Measurements from ENCODE around the gene HOXA3.

Gene HOXA3

GRCh38 chr7:27167916-27168264, 15.5 kb upstream of the HOXA3 start:
- Histone ChIP-seq H3K27me3 (ENCODE audit: insufficient read depth, low read length) (peaks cover 100% of the 10 kb centered on the region), H3K9me3 (ENCODE audit: insufficient read depth, low read depth, low read length) (0 out of 2 replicates have a peak, but pooled peaks cover 8% of the 10 kb centered on the region), H3K4me1 (ENCODE audit: insufficient read depth, low read length) (no peaks in the 10 kb centered on the region), H3K27ac (ENCODE audit: low read depth, low read length) (no peak overlapping the region), H3K4me3 (ENCODE audit: low read length) (no peak overlapping the region), H3K36me3 (ENCODE audit: insufficient read depth, low read length) (no peaks in the 10 kb centered on the region), H3K9ac (ENCODE audit: low read depth, low read length) (no peak overlapping the region)
- WGBS, result 20% methylated on average over 4 of the region's 4 CpGs

GRCh38 chr7:27166531-27167505, 14.4 kb upstream of the HOXA3 start:
- Histone ChIP-seq H3K36me3 (ENCODE audit: insufficient read depth, low read length) (no peaks in the 10 kb centered on the region), H3K4me1 (ENCODE audit: insufficient read depth, low read length) (no peaks in the 10 kb centered on the region), H3K4me3 (ENCODE audit: low read length) (no peak overlapping the region), H3K9me3 (ENCODE audit: insufficient read depth, low read depth, low read length) (0 out of 2 replicates have a peak, but pooled peaks cover 8% of the 10 kb centered on the region), H3K27me3 (ENCODE audit: insufficient read depth, low read length) (peaks cover 100% of the 10 kb centered on the region), H3K9ac (ENCODE audit: low read depth, low read length) (no peak overlapping the region), H3K27ac (ENCODE audit: low read depth, low read length) (no peak overlapping the region)
- 5% methylated on average over 50 of the region's 50 CpGs for WGBS

GRCh38 chr7:27165996-27166530, 13.7 kb upstream of the HOXA3 start:
- peaks cover 100% of the 10 kb centered on the region for H3K27me3 ChIP-seq (ENCODE audit: insufficient read depth, low read length)
- no peak overlapping the region for H3K4me3 ChIP-seq (ENCODE audit: low read length)
- 8% methylated on average over 46 of the region's 46 CpGs for WGBS
- no peak overlapping the region for H3K27ac ChIP-seq (ENCODE audit: low read depth, low read length)
- H3K36me3 ChIP-seq (ENCODE audit: insufficient read depth, low read length), result no peaks in the 10 kb centered on the region
- 0 out of 2 replicates have a peak, but pooled peaks cover 5% of the 10 kb centered on the region for H3K9me3 ChIP-seq (ENCODE audit: insufficient read depth, low read depth, low read length)
- no peak overlapping the region for H3K9ac ChIP-seq (ENCODE audit: low read depth, low read length)
- no peaks in the 10 kb centered on the region for H3K4me1 ChIP-seq (ENCODE audit: insufficient read depth, low read length)

GRCh38 chr7:27165089-27165995, 13.0 kb upstream of the HOXA3 start, which contains the start of gene HOXA9:
TSS of gene HOXA9 (minus strand) at chr7:27165537. CDS start at chr7:27165457, 80 bp downstream.
- H3K4me1 ChIP-seq (ENCODE audit: insufficient read depth, low read length), result no peaks in the 10 kb centered on the region
- H3K36me3 ChIP-seq (ENCODE audit: insufficient read depth, low read length), result no peaks in the 10 kb centered on the region
- H3K9me3 ChIP-seq (ENCODE audit: insufficient read depth, low read depth, low read length), result 0 out of 2 replicates have a peak, but pooled peaks cover 4% of the 10 kb centered on the region
- H3K27me3 ChIP-seq (ENCODE audit: insufficient read depth, low read length), result peaks cover 100% of the 10 kb centered on the region
- no peak within 1 kb of the TSS for H3K9ac ChIP-seq (ENCODE audit: low read depth, low read length)
- WGBS, result 10% methylated on average over 80 of the region's 82 CpGs
- no peak within 1 kb of the TSS for H3K27ac ChIP-seq (ENCODE audit: low read depth, low read length)
- no peak within 1 kb of the TSS for H3K4me3 ChIP-seq (ENCODE audit: low read length)

- Histone ChIP-seq H3K9ac (ENCODE audit: low read depth, low read length) (no peak overlapping the region), H3K4me1 (ENCODE audit: insufficient read depth, low read length) (no peaks in the 10 kb centered on the region), H3K9me3 (ENCODE audit: insufficient read depth, low read depth, low read length) (0 out of 2 replicates have a peak, but pooled peaks cover 4% of the 10 kb centered on the region), H3K36me3 (ENCODE audit: insufficient read depth, low read length) (no peaks in the 10 kb centered on the region), H3K27me3 (ENCODE audit: insufficient read depth, low read length) (peaks cover 100% of the 10 kb centered on the region), H3K27ac (ENCODE audit: low read depth, low read length) (no peak overlapping the region), H3K4me3 (ENCODE audit: low read length) (no peak overlapping the region)
- 3% methylated on average over 47 of the region's 47 CpGs for WGBS
Measured at GRCh38 chr7:27164367-27165088, 12.1 kb upstream of the HOXA3 start.

GRCh38 chr7:27164045-27164366, 11.6 kb upstream of the HOXA3 start:
- H3K9ac ChIP-seq (ENCODE audit: low read depth, low read length), result no peak overlapping the region
- no peak overlapping the region for H3K4me3 ChIP-seq (ENCODE audit: low read length)
- no peaks in the 10 kb centered on the region for H3K36me3 ChIP-seq (ENCODE audit: insufficient read depth, low read length)
- no peak overlapping the region for H3K27ac ChIP-seq (ENCODE audit: low read depth, low read length)
- H3K4me1 ChIP-seq (ENCODE audit: insufficient read depth, low read length), result no peaks in the 10 kb centered on the region
- H3K9me3 ChIP-seq (ENCODE audit: insufficient read depth, low read depth, low read length), result 0 out of 2 replicates have a peak, but pooled peaks cover 4% of the 10 kb centered on the region
- 4% methylated on average over 12 of the region's 12 CpGs for WGBS
- H3K27me3 ChIP-seq (ENCODE audit: insufficient read depth, low read length), result peaks cover 100% of the 10 kb centered on the region

GRCh38 chr7:27163288-27164044, 11.1 kb upstream of the HOXA3 start:
- no peak overlapping the region for H3K4me3 ChIP-seq (ENCODE audit: low read length)
- peaks cover 100% of the 10 kb centered on the region for H3K27me3 ChIP-seq (ENCODE audit: insufficient read depth, low read length)
- 0 out of 2 replicates have a peak, but pooled peaks cover 4% of the 10 kb centered on the region for H3K9me3 ChIP-seq (ENCODE audit: insufficient read depth, low read depth, low read length)

GRCh38 chr7:27162561-27163287, 10.3 kb upstream of the HOXA3 start:
- no peak overlapping the region for H3K27ac ChIP-seq (ENCODE audit: low read depth, low read length)
- H3K9ac ChIP-seq (ENCODE audit: low read depth, low read length), result no peak overlapping the region

More at GRCh38 chr7:27163288-27164044, 11.1 kb upstream of the HOXA3 start:
- Histone ChIP-seq H3K9ac (ENCODE audit: low read depth, low read length) (no peak overlapping the region), H3K4me1 (ENCODE audit: insufficient read depth, low read length) (no peaks in the 10 kb centered on the region), H3K27ac (ENCODE audit: low read depth, low read length) (no peak overlapping the region), H3K36me3 (ENCODE audit: insufficient read depth, low read length) (no peaks in the 10 kb centered on the region)
- WGBS, result 16% methylated on average over 24 of the region's 24 CpGs

GRCh38 chr7:27161721-27162560, 9.6 kb upstream of the HOXA3 start:
- Histone ChIP-seq H3K27ac (ENCODE audit: low read depth, low read length) (no peak overlapping the region), H3K4me1 (ENCODE audit: insufficient read depth, low read length) (no peaks in the 10 kb centered on the region), H3K9ac (ENCODE audit: low read depth, low read length) (no peak overlapping the region), H3K36me3 (ENCODE audit: insufficient read depth, low read length) (no peaks in the 10 kb centered on the region), H3K9me3 (ENCODE audit: insufficient read depth, low read depth, low read length) (peaks cover 7% of the 10 kb centered on the region; the same call in 1 of the 2 replicates), H3K27me3 (ENCODE audit: insufficient read depth, low read length) (peaks cover 100% of the 10 kb centered on the region), H3K4me3 (ENCODE audit: low read length) (no peak overlapping the region)
- 17% methylated on average over 28 of the region's 30 CpGs for WGBS

More at GRCh38 chr7:27162561-27163287, 10.3 kb upstream of the HOXA3 start:
- H3K27me3 ChIP-seq (ENCODE audit: insufficient read depth, low read length), result peaks cover 100% of the 10 kb centered on the region
- H3K4me3 ChIP-seq (ENCODE audit: low read length), result no peak overlapping the region
- H3K9me3 ChIP-seq (ENCODE audit: insufficient read depth, low read depth, low read length), result 0 out of 2 replicates have a peak, but pooled peaks cover 4% of the 10 kb centered on the region
- H3K36me3 ChIP-seq (ENCODE audit: insufficient read depth, low read length), result no peaks in the 10 kb centered on the region
- 70% methylated on average over 6 of the region's 7 CpGs for WGBS
- no peaks in the 10 kb centered on the region for H3K4me1 ChIP-seq (ENCODE audit: insufficient read depth, low read length)
